Testis (tissue), 3 donors: Measurements from ENCODE around the gene ALK. TPM values are rescaled to one million over a fixed set of nuclear protein-coding genes. Genes with fewer than 3 reads are reported as not detected.

Source experiments
- DNase-seq: peaks from one replicate; pipeline ENCODE4 v3.0.0-alpha.2; 2019
- H3K27ac ChIP-seq, 2 donors: fragments of 200-600 bp; sonication (generic); one replicate each; pipeline ENCODE4 v1.5.1; 2019
- H3K27me3 ChIP-seq: fragments of 200-600 bp; sonication (generic); one replicate; pipeline ENCODE4 v1.5.1; 2019
- H3K36me3 ChIP-seq: fragments of 200-600 bp; sonication (generic); one replicate; pipeline ENCODE4 v1.5.1; 2017; ENCODE audit warnings: low read depth; ENCODE audit errors: missing control alignments
- H3K4me1 ChIP-seq: fragments of 200-600 bp; sonication (generic); one replicate; pipeline ENCODE4 v1.5.1; 2019
- H3K4me3 ChIP-seq, 2 donors: fragments of 200-600 bp; sonication (generic); one replicate each; pipeline ENCODE4 v1.5.1; 2017 to 2019
- H3K9me3 ChIP-seq: fragments of 200-600 bp; sonication (generic); one replicate; pipeline ENCODE4 v1.5.1; 2017
- CTCF ChIP-seq, 3 experiments: fragments of 450-650 bp in 2 of 3; fragments of 200-600 bp in 1 of 3; sonication (generic) in 1 of 3; IDR thresholded peaks; one replicate each; pipeline ENCODE4 v1.5.1; 2016 to 2019; ENCODE audit warnings: antibody characterized with exemption in 3 of 3, mild to moderate bottlenecking in 2 of 3, moderate library complexity in 1 of 3
- POLR2A ChIP-seq: fragments of 450-650 bp; IDR thresholded peaks from one replicate; pipeline ENCODE4 v1.6.1; 2017; ENCODE audit warnings: antibody characterized with exemption, mild to moderate bottlenecking, moderate library complexity
- WGBS, 2 donors: methylation state at CpG; one replicate each; pipeline ENCODE4 v1.1.5; 2018; 5-methylcytosine and 5-hydroxymethylcytosine counted together
- intact Hi-C: fragments of 100-400 bp; cut with DNase I; formaldehyde crosslinking; loops from one replicate; pipeline ENCODE4 v1.15.1; 2023; ENCODE audit warnings: low total_unique reads
- polyA plus RNA-seq: library from polyadenylated mRNA; stranded (reverse); fragments of 350-450 nt; fragmentation: Illumina TruSeq; extraction: RNeasy Lipid Tissue Mini Kit (QIAGEN cat#74804); gene quantifications from one replicate; pipeline ENCODE4 v1.2.3, GENCODE V29; 2014; ENCODE audit warnings: low read depth, low replicate concordance; ENCODE audit not compliant: insufficient read depth
- total RNA-seq, 2 donors: library from RNA; depleted of rRNA; stranded (reverse); fragments of >200 nt; gene quantifications; one replicate each; pipeline ENCODE4 v1.2.3, GENCODE V29; 2016

ALK gene
- total and polyA plus RNA-seq, 3 donors from 2014 or later = 2.1 to 3.8 (median 3.8) TPM

GRCh38 chr2:29400930-29401653 lies 520.3 kb downstream of the ALK start:
- H3K27me3 ChIP-seq = no peaks in the 10 kb centered on the region
- DNase-seq = no peak
- TF ChIP-seq CTCF (IDR thresholded peaks at IDR 0.05) (no peak), POLR2A (no peak)
- WGBS, 2 donors = 91 to 94% methylated on average over 4 of the region's 5 CpGs
- no peak overlapping the region for H3K4me3 ChIP-seq
- H3K27ac ChIP-seq = no peak overlapping the region
- no peaks in the 10 kb centered on the region for H3K9me3 ChIP-seq
- H3K4me1 ChIP-seq = no peaks in the 10 kb centered on the region
- intact Hi-C loops = no loop called here
- no peaks in the 10 kb centered on the region for H3K36me3 ChIP-seq

DNA sequence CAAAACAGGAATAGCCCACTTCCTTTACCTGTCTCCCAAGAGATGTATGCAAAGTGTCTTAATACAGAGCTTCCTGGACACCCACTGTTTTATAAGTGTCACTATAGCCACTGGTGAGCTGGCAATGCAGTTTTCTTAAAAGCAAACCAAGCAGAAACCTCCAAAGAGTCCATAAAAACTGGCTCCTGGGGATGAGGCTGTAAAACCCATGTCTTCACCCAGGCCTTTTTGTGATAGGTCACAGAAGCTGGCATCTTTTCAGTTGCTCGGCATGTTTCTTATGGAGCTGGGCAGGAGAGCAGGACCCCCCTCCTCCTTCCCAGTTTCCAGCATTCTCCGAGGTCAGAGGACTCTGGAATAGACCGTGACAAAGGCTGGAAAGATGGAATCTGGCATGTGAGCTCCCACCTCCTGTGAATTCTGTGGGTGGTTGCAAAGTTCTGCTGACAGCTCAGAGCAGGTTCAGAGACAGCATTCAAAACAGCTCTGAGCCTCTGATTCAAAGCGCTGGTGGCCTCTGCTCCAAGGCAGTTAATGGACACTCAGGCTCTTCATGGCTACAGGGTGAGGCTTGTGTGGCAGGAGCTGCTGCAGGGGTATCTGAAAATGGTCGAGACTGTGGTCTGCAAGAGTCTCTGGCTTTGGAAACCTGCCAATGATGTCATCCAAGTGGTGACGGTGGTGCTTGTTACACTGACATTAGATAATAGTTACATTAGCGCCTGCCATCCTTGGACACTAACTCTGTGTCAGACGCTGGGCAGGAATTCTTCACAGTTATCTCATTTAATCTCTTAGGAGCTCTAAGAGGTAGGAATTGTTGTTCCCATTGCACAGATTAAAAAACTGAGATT lies 522.8 kb downstream of the ALK start:
- no peaks in the 10 kb centered on the region for H3K36me3 ChIP-seq
- H3K9me3 ChIP-seq = no peaks in the 10 kb centered on the region
- H3K27ac ChIP-seq = no peak overlapping the region
- H3K27me3 ChIP-seq = no peaks in the 10 kb centered on the region
- 53 to 55% methylated on average over 8 of the region's 8 CpGs for WGBS, 2 donors
- TF ChIP-seq POLR2A = no peak
- no peak for TF ChIP-seq CTCF (IDR thresholded peaks at IDR 0.05)
- H3K4me3 ChIP-seq = no peak overlapping the region
- no peaks in the 10 kb centered on the region for H3K4me1 ChIP-seq
- DNase-seq = peak; percentile 28
- intact Hi-C loops = no loop called here

- no peak for DNase-seq
- TF ChIP-seq POLR2A = no peak
- no peak for TF ChIP-seq CTCF (IDR thresholded peaks at IDR 0.05)
- WGBS, 2 donors = 59 to 67% methylated on average over 4 of the region's 4 CpGs
- Histone ChIP-seq H3K9me3 (no peaks in the 10 kb centered on the region), H3K27ac (no peak overlapping the region), H3K4me1 (no peaks in the 10 kb centered on the region), H3K36me3 (no peaks in the 10 kb centered on the region), H3K4me3 (no peak overlapping the region), H3K27me3 (no peaks in the 10 kb centered on the region)
- intact Hi-C loops = no loop called here
Measured at GRCh38 chr2:29397713-29398112, 523.7 kb downstream of the ALK start.

DNA sequence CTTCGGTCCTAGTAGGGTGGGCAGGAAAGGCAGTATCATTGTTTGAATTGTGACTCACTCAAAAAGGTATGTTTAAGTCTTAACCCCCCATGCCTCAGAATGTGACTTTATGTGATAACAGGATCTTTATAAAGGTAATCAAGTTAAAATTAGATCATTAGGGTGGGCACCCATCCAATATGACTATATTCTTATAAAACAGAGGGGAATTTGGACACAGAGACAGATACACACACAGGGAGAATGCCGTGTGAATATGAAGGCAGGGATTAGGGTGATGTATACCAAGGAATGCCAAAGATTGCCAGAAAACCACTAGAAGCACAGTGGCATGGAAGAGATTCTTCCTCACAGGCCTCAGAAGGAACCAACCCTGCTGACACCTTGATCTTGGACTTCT lies 524.3 kb downstream of the ALK start:
- Histone ChIP-seq H3K27me3 (no peaks in the 10 kb centered on the region), H3K9me3 (no peaks in the 10 kb centered on the region), H3K27ac (no peak overlapping the region), H3K4me1 (no peaks in the 10 kb centered on the region), H3K36me3 (no peaks in the 10 kb centered on the region), H3K4me3 (no peak overlapping the region)
- WGBS, 2 donors = 87 to 97% methylated on average over 2 of the region's 2 CpGs
- DNase-seq = no peak
- TF ChIP-seq POLR2A = no peak
- TF ChIP-seq CTCF (IDR thresholded peaks at IDR 0.05) = no peak
- intact Hi-C loops = no loop called here
